ENCODE results near the gene TRAPPC3L.

The TRAPPC3L gene

DNA sequence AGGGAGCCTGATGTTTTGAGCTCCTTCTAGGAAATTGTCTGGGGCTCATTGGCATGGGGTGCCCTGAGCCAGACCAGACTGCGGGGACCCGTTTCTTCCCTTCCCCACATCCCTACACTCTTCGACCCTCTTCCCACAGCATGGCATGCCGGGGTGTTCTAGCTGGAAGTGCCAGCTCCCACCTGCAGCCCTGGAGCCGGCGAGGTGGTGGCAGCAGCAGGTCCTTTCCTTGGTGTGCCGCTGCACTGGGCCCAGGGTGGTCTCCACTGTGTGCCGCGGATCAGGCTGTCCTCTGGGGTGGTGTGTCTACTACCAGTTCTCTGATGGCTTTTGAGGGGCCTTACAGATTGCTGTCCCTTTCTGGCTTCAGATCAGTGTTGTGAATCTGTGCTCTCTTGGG, 18.3 kb upstream of the TRAPPC3L start:
- no peak for TF ChIP-seq ZNF384 (IDR thresholded peaks at IDR 0.05)
- POLR2A ChIA-PET: interaction anchor here (1.3 to 1.9 kb wide), 3 partner anchors 7 to 284 kb away, joined by 3 to 6 read pairs (median 5); partner anchors contain the start of genes RWDD1 and TSPYL1
- CTCF ChIA-PET: interaction anchor here (0.5 to 0.7 kb wide), 3 partner anchors 31 to 276 kb away, joined by 3 to 4 read pairs (median 3); no protein-coding TSS in a partner anchor
- DNase-seq (ENCODE audit: extremely low spot score): no peak

DNA sequence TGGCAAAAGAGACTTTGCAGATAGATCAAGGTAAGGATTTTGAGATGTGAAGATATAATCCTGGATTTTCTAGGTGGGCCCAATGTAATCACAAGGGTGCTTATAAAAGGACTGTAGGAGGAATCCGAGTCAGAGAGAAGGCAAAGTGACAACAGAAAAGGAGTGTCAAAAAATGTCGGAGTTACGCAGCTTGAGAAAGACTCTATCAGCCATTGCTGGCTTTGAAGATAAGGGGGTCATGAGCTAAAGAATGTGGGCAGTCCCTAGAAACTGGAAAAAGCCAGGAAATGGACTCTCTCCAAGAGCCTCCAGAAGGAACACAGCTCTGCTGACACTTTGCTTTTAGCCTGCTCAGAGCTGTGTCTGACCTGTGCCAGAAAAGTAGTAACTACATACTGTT, 17.1 kb upstream of the TRAPPC3L start:
- no peak for DNase-seq (ENCODE audit: extremely low spot score)
- TF ChIP-seq, protein P1, sequence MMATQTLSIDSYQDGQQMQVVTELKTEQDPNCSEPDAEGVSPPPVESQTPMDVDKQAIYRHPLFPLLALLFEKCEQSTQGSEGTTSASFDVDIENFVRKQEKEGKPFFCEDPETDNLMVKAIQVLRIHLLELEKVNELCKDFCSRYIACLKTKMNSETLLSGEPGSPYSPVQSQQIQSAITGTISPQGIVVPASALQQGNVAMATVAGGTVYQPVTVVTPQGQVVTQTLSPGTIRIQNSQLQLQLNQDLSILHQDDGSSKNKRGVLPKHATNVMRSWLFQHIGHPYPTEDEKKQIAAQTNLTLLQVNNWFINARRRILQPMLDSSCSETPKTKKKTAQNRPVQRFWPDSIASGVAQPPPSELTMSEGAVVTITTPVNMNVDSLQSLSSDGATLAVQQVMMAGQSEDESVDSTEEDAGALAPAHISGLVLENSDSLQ (IDR thresholded peaks at IDR 0.05): no peak
- TF ChIP-seq FOXK2 (IDR thresholded peaks at IDR 0.05) (no peak), LEF1 (IDR thresholded peaks at IDR 0.05; ENCODE audit: borderline replicate concordance) (no peak), SUZ12 (IDR thresholded peaks at IDR 0.05) (no peak), SP1 (IDR thresholded peaks at IDR 0.05) (no peak), HDGF (IDR thresholded peaks at IDR 0.05; ENCODE audit: borderline replicate concordance) (no peak), FOXM1 (IDR thresholded peaks at IDR 0.05; ENCODE audit: borderline replicate concordance) (no peak), CTBP1 (IDR thresholded peaks at IDR 0.05; ENCODE audit: borderline replicate concordance) (no peak), NFRKB (IDR thresholded peaks at IDR 0.05) (no peak), FOXA1 (IDR thresholded peaks at IDR 0.05) (no peak), ZNF384 (IDR thresholded peaks at IDR 0.05) (no peak), ELF4 (IDR thresholded peaks at IDR 0.05) (no peak), ARNT (IDR thresholded peaks at IDR 0.05) (no peak), L3MBTL2 (conservative IDR thresholded peaks at IDR 0.05) (no peak)
- ChIA-PET CTCF (interaction anchor here (0.9 to 1.0 kb wide), 3 partner anchors 29 to 346 kb away, joined by 3 to 5 read pairs (median 4); no protein-coding TSS in a partner anchor), POLR2A (interaction anchor here (1.9 kb wide), 2 partner anchors 8 to 282 kb away, joined by 5 to 6 read pairs; partner anchors contain the start of genes RWDD1 and TSPYL1)

DNA sequence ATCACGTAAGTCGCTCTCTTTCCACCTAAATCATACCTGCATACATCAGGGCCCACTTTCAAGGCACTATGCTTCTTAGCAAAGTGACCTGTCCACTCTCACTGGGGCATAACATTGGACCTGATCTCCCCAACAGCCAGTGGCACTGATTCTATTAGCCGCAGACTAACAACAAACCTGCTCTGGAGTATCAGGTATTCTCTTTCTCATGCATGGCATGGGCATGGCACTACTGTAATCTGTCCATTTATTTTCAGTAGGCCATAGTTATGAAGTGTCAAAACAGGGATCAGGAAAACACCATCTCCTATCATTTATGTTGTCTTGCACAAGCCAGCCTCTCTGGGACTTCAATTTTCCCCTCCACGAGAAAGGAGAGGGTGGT, 16.5 kb upstream of the TRAPPC3L start:
- DNase-seq (ENCODE audit: extremely low spot score): no peak
- TF ChIP-seq, protein P1 (IDR thresholded peaks at IDR 0.05): no peak
- TF ChIP-seq LEF1 (IDR thresholded peaks at IDR 0.05; ENCODE audit: borderline replicate concordance) (no peak), FOXM1 (IDR thresholded peaks at IDR 0.05; ENCODE audit: borderline replicate concordance) (no peak), HDGF (IDR thresholded peaks at IDR 0.05; ENCODE audit: borderline replicate concordance) (no peak), FOXA1 (IDR thresholded peaks at IDR 0.05) (no peak), ARNT (IDR thresholded peaks at IDR 0.05) (no peak), FOXK2 (IDR thresholded peaks at IDR 0.05) (no peak), TARDBP (IDR thresholded peaks at IDR 0.05) (no peak), ELF4 (IDR thresholded peaks at IDR 0.05) (no peak), CTBP1 (IDR thresholded peaks at IDR 0.05; ENCODE audit: borderline replicate concordance) (no peak), ZNF384 (IDR thresholded peaks at IDR 0.05) (no peak), SUZ12 (IDR thresholded peaks at IDR 0.05) (no peak), NFRKB (IDR thresholded peaks at IDR 0.05) (no peak), BHLHE40 (IDR thresholded peaks at IDR 0.05; ENCODE audit: borderline replicate concordance) (no peak), SP1 (IDR thresholded peaks at IDR 0.05) (no peak), L3MBTL2 (conservative IDR thresholded peaks at IDR 0.05) (no peak)
- POLR2A ChIA-PET: interaction anchor here (1.9 kb wide), 1 partner anchor 9 kb away, joined by 5 read pairs; the partner anchor contains the start of gene RWDD1
- CTCF ChIA-PET: interaction anchor here (0.9 to 1.0 kb wide), 2 partner anchors 29 to 275 kb away, joined by 3 to 5 read pairs; no protein-coding TSS in a partner anchor

DNA sequence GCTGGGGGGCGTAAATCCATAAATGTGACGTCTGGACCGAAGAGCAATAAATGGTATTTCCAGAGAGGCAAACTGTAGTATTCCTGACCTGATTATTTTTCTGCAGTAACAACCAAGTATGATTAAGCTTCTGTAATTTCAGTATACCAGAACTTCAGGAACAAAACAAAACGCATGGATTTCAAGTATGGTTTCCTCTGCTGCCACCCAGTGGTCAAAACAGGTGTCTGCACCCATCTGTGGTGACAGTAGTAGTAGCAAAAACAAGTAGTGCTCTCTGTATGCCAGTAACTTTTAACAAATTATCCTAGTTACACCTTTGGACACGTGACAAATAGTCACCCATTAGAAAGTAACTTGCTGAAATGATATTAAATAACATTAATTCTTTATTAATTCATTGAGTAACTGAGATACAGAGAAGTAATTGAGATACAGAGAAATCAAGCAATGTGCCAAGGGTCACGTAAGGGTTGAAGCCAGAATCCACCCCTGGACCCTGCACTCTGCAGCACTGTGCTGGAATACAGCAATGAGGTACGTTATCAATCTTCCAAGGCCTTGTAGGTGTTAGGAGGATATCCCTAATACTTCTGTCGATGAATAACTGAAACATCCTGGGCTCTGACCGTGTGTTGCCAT, 16.0 kb upstream of the TRAPPC3L start:
- peak; percentile 73 for DNase-seq (ENCODE audit: extremely low spot score)
- no peak for TF ChIP-seq LEF1 (IDR thresholded peaks at IDR 0.05; ENCODE audit: borderline replicate concordance)
- no peak for TF ChIP-seq TARDBP (IDR thresholded peaks at IDR 0.05)
- TF ChIP-seq, protein P1 (IDR thresholded peaks at IDR 0.05): 0 out of 2 replicates have a peak, but pooled peaks have one; percentile 13
- ChIA-PET CTCF (interaction anchor here (0.6 to 1.7 kb wide), 16 partner anchors 9 to 654 kb away, joined by 3 to 17 read pairs (median 4); partner anchors contain the start of genes CALHM5, RWDD1 and TSPYL4), POLR2A (interaction anchor here (1.0 to 1.9 kb wide), 4 partner anchors 9 to 50 kb away, joined by 3 to 5 read pairs (median 4); partner anchors contain the start of genes CALHM5 and RWDD1)

DNA sequence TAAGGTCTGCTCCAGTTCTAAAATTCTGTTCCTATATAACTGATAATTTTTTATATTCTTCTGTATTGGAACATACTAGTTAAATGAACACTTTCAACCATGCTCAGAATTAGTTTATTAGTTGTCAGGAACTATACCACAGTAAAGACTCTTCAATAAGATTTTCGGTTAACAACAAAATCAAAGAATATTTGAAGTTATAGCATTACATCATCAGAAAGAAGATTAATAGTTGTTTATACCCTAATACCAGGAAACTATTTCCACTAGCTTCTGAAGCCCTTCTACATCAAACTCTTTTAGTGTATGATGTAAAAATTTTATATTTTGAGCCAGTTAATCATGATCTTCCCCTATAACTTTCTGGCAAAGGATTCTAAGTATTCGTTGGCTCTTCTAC, 14.6 kb upstream of the TRAPPC3L start:
- no peak for DNase-seq (ENCODE audit: extremely low spot score)
- ChIA-PET CTCF (interaction anchor here (1.0 to 1.7 kb wide), 11 partner anchors 10 to 343 kb away, joined by 3 to 17 read pairs (median 6); partner anchors contain the start of genes CALHM5, RWDD1 and TSPYL4), POLR2A (no interaction called here)
- TF ChIP-seq, protein P1 (IDR thresholded peaks at IDR 0.05): no peak
- TF ChIP-seq SUZ12 (IDR thresholded peaks at IDR 0.05) (no peak), FOXK2 (IDR thresholded peaks at IDR 0.05) (no peak), ZNF384 (IDR thresholded peaks at IDR 0.05) (no peak), SP1 (IDR thresholded peaks at IDR 0.05) (no peak), FOXA1 (IDR thresholded peaks at IDR 0.05) (no peak), ARNT (IDR thresholded peaks at IDR 0.05) (no peak), ELF4 (IDR thresholded peaks at IDR 0.05) (no peak), CTBP1 (IDR thresholded peaks at IDR 0.05; ENCODE audit: borderline replicate concordance) (no peak), FOXM1 (IDR thresholded peaks at IDR 0.05; ENCODE audit: borderline replicate concordance) (no peak), HDGF (IDR thresholded peaks at IDR 0.05; ENCODE audit: borderline replicate concordance) (no peak)

Data from HEK293T (cell line).